ENCODE measurements around the gene DCUN1D3.

- TF ChIP-seq CTCF (conservative IDR thresholded peaks at IDR 0.05; ENCODE audit: low read depth, low read length), result no peak; the same call in 1 of the 2 replicates
- no peak for TF ChIP-seq EZH2phosphoT487 (IDR thresholded peaks at IDR 0.05; ENCODE audit: borderline replicate concordance, low read length)
- TF ChIP-seq EZH2 (IDR thresholded peaks at IDR 0.05; ENCODE audit: low read length, unreplicated experiment), result no peak
Measured at GRCh38 chr16:20944861-20945574, 44.9 kb upstream of the DCUN1D3 start.

Data from PC-3 (cell line).